Measurements from ENCODE around the gene WWOX.

DNA sequence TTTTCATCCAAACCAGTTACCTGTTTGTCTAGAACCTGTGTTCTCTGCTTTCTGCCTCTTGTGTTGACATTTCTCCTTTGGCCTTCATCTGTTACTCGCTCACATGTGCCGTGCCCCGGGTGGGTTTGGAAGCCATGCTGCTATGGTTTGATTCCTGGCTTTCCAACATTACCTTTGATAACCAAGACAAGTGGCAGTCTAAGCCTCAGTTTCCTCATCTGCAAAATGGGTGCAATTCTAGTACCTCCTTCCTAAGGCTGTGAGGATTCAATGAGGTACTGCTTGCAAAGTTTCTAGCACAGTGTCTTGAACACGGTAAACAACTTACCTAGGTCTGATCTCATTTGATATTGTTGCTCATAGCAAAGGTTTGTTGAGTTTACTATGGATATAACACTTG lies 665.0 kb downstream of the WWOX start:
- no peak for TF ChIP-seq EZH2 (IDR thresholded peaks at IDR 0.05)
- no peak for TF ChIP-seq POLR2AphosphoS5 (IDR thresholded peaks at IDR 0.05; ENCODE audit: borderline replicate concordance, low read depth, low read length)
- TF ChIP-seq FOXP2 (optimal IDR thresholded peaks at IDR 0.05; ENCODE audit: control extremely low read depth, extremely low read length, insufficient read depth) = no peak

Data from SK-N-MC (cell line).